K562 (cell line): ENCODE results near the gene CD69. TPM values are rescaled to one million over a fixed set of nuclear protein-coding genes. Genes with fewer than 3 reads are reported as not detected.

ENCODE experiments used
- ATAC-seq: fragments of 200-7000 bp; cut with Tn5 transposase; 3 replicates; pipeline ENCODE4 v1.9.1; 2020; ENCODE audit warnings: moderate library complexity
- BruUV-seq: library from RNA; stranded (reverse); fragments of 400-500 nt; replicated peaks from 2 replicates; lab custom pipeline; 2021; lab: Mats Ljungman, UMichigan
- CTCF ChIA-PET: fragments of 300-600 bp; formaldehyde crosslinking; extraction: SDS; loops from one replicate; lab custom pipeline; 2021; ENCODE audit warnings: low intra/inter-chr PET ratio; lab: Yijun Ruan, JAX
- POLR2A ChIA-PET: fragments of 300-600, 350-650 bp; sonication (Branson Sonifier 250); formaldehyde crosslinking; extraction: SDS; loops from one replicate; lab custom pipeline; 2021; ENCODE audit warnings: antibody characterized with exemption, inconsistent platforms; lab: Yijun Ruan, JAX
- DNase-seq, 4 experiments: peaks; one replicate each; pipeline versions ENCODE4 v3.0.0 to v3.0.0-alpha.2; 2011 to 2018; ENCODE audit warnings: low spot score in 3 of 4, mixed read lengths in 3 of 4; ENCODE audit errors: extremely low read depth in 1 of 4
- FAIRE-seq: peaks from 2 replicates; lab custom pipeline; 2011; peaks lifted over from hg19 to GRCh38; lab: Jason Lieb, UNC
- H2AFZ ChIP-seq: 2 replicates; pipeline ENCODE4 v1.6.0; 2011; ENCODE audit warnings: low read depth, low read length, control low read depth, inconsistent platforms
- H3K27ac ChIP-seq: fragments of 200-600 bp; 3 replicates; pipeline ENCODE4 v1.8.0; 2011; ENCODE audit warnings: low read depth, mild to moderate bottlenecking, control low read depth, inconsistent platforms, low read length, moderate library complexity, mixed read lengths; ENCODE audit errors: extremely low read depth
- H3K27me3 ChIP-seq, 2 experiments: fragments of 300-600 bp in 1 of 2; 2 replicates in 1 of 2; 3 replicates in 1 of 2; pipeline versions ENCODE4 v1.6.0 to v1.8.0; 2011; ENCODE audit warnings: inconsistent platforms in 2 of 2, low read length in 2 of 2, mild to moderate bottlenecking in 1 of 2, mixed read lengths in 1 of 2, moderate library complexity in 1 of 2; ENCODE audit not compliant: control insufficient read depth in 2 of 2, insufficient read depth in 2 of 2
- H3K36me3 ChIP-seq: fragments of 300-600 bp; 3 replicates; pipeline ENCODE4 v1.8.0; 2011; ENCODE audit warnings: mild to moderate bottlenecking, low read length, inconsistent platforms; ENCODE audit not compliant: control insufficient read depth, insufficient read depth
- H3K4me1 ChIP-seq, 2 experiments: fragments of 200-600 bp in 1 of 2; replicated peaks in 1 of 2; 2 replicates in 1 of 2; 3 replicates in 1 of 2; pipeline versions ENCODE4 v1.5.1 to v1.8.0; 2011; ENCODE audit warnings: inconsistent platforms in 2 of 2, low read length in 2 of 2, mild to moderate bottlenecking in 1 of 2, mixed read lengths in 1 of 2, moderate library complexity in 1 of 2; ENCODE audit not compliant: control insufficient read depth in 2 of 2, insufficient read depth in 2 of 2
- H3K4me2 ChIP-seq: 2 replicates; pipeline ENCODE4 v1.6.1; 2011; ENCODE audit warnings: low read length, control low read depth, inconsistent platforms, mixed read lengths; ENCODE audit not compliant: insufficient read depth
- H3K4me3 ChIP-seq: fragments of 200-600 bp; sonication (generic), shearing (Covaris generic); 2 replicates; pipeline ENCODE4 v1.5.1; 2016; ENCODE audit warnings: control low read depth, inconsistent platforms
- H3K79me2 ChIP-seq: fragments of 200-600 bp; 3 replicates; pipeline ENCODE4 v1.8.0; 2011; ENCODE audit warnings: low read length, inconsistent platforms; ENCODE audit not compliant: control insufficient read depth, insufficient read depth
- H3K9ac ChIP-seq, 2 experiments: 2 replicates each; pipeline versions ENCODE4 v1.6.0 to v1.6.1; 2011; ENCODE audit warnings: low read depth in 2 of 2, low read length in 2 of 2, control low read depth in 1 of 2, inconsistent platforms in 1 of 2, mild to moderate bottlenecking in 1 of 2, mixed read lengths in 1 of 2; ENCODE audit not compliant: insufficient read depth in 1 of 2
- H3K9me1 ChIP-seq: one replicate; pipeline ENCODE4 v1.6.0; 2011; ENCODE audit warnings: inconsistent platforms, mild to moderate bottlenecking, low read length, moderate library complexity; ENCODE audit not compliant: control insufficient read depth, insufficient read depth
- H3K9me3 ChIP-seq: replicated peaks from 2 replicates; pipeline ENCODE4 v1.5.1; 2011; ENCODE audit warnings: low read depth, low read length, inconsistent platforms; ENCODE audit not compliant: control insufficient read depth, insufficient read depth
- H4K20me1 ChIP-seq: replicated peaks from 2 replicates; pipeline ENCODE4 v1.6.1; 2011; ENCODE audit warnings: low read length, inconsistent platforms, mixed read lengths; ENCODE audit not compliant: control insufficient read depth, insufficient read depth
- ADNP ChIP-seq: fragments of 200-800 bp; sonication (Bioruptor generic); IDR thresholded peaks from 2 replicates; pipeline ENCODE4 v1.6.1; 2016; ENCODE audit warnings: missing genetic modification characterization, missing compliant biosample characterization
- DEAF1 ChIP-seq: fragments of 450-650 bp; formaldehyde crosslinking; IDR thresholded peaks from 2 replicates; pipeline ENCODE4 v1.4.0; 2020; ENCODE audit warnings: mild to moderate bottlenecking, moderate library complexity
- GABPB1 ChIP-seq: sonication (generic); formaldehyde crosslinking; IDR thresholded peaks from 2 replicates; pipeline ENCODE4 v1.8.0; 2022; ENCODE audit warnings: mild to moderate bottlenecking, missing genetic modification reagents
- JUN ChIP-seq, 2 experiments: sonication (generic) in 1 of 2; formaldehyde crosslinking in 1 of 2; IDR thresholded peaks; 2 replicates each; pipeline versions ENCODE4 v1.6.1 to v1.8.0; 2012 to 2022; ENCODE audit warnings: borderline replicate concordance in 2 of 2, mild to moderate bottlenecking in 2 of 2, improper control_type of control experiment in 1 of 2, low read depth in 1 of 2, low read length in 1 of 2, missing genetic modification reagents in 1 of 2
- L3MBTL2 ChIP-seq: fragments of 450-650 bp; IDR thresholded peaks from 2 replicates; pipeline ENCODE4 v1.6.1; 2016; ENCODE audit warnings: mild to moderate bottlenecking, moderate library complexity
- MYC ChIP-seq, 2 experiments: fragments of 250-450 bp in 1 of 2; sonication (Bioruptor Pico) in 1 of 2; IDR thresholded peaks; 2 replicates each; pipeline versions ENCODE4 v1.5.1 to v1.6.1; 2012 to 2021; ENCODE audit warnings: low read depth in 2 of 2, borderline replicate concordance in 1 of 2, improper control_type of control experiment in 1 of 2, low read length in 1 of 2, mild to moderate bottlenecking in 1 of 2, moderate library complexity in 1 of 2
- POLR2G ChIP-seq: fragments of 200-400 bp; formaldehyde crosslinking; IDR thresholded peaks from 2 replicates; pipeline ENCODE4 v1.6.1; 2017; ENCODE audit warnings: low read depth, mild to moderate bottlenecking, antibody characterized with exemption, low read length, moderate library complexity
- RFX7 ChIP-seq: fragments of 250-450 bp; sonication (Bioruptor Pico); IDR thresholded peaks from 2 replicates; pipeline ENCODE4 v1.5.1; 2021; ENCODE audit warnings: mild to moderate bottlenecking
- SMC3 ChIP-seq: conservative IDR thresholded peaks from 2 replicates; pipeline ENCODE4 v1.6.1; 2011; ENCODE audit warnings: low read depth, low read length, improper control_type of control experiment; ENCODE audit not compliant: insufficient read depth
- SOX6 ChIP-seq: fragments of 450-650 bp; IDR thresholded peaks from 2 replicates; pipeline ENCODE4 v1.6.1; 2014; ENCODE audit warnings: mild to moderate bottlenecking
- USF1 ChIP-seq: sonication (generic); formaldehyde crosslinking; IDR thresholded peaks from 2 replicates; pipeline ENCODE4 v1.9.0; 2022; ENCODE audit warnings: mild to moderate bottlenecking, missing genetic modification reagents
- VEZF1 ChIP-seq: fragments of 200-800 bp; sonication (Bioruptor generic); IDR thresholded peaks from 2 replicates; pipeline ENCODE4 v1.6.1; 2017; ENCODE audit warnings: missing genetic modification characterization, missing compliant biosample characterization
- ZBTB7A ChIP-seq: IDR thresholded peaks from 2 replicates; pipeline ENCODE4 v1.6.1; 2011; ENCODE audit warnings: low read depth, mild to moderate bottlenecking, low read length, moderate library complexity, borderline replicate concordance; ENCODE audit not compliant: control insufficient read depth
- ZNF57 ChIP-seq: fragments of 450-650 bp; formaldehyde crosslinking; IDR thresholded peaks from 2 replicates; pipeline ENCODE4 v1.4.0; 2020; ENCODE audit warnings: mild to moderate bottlenecking, moderate library complexity
- WGBS: fragments of 100-300 bp; shearing (Covaris generic); methylation state at CpG from one replicate; pipeline ENCODE4 v1.1.6; 2016; ENCODE audit warnings: low coverage, mixed read lengths; ENCODE audit not compliant: insufficient coverage; ENCODE audit errors: missing lambda C conversion rate; 5-methylcytosine and 5-hydroxymethylcytosine counted together
- in situ Hi-C: fragments of 300-500 bp; cut with MboI; formaldehyde crosslinking; loops from 4 replicates; pipeline ENCODE4 v1.15.0; 2018; ENCODE audit warnings: inconsistent platforms, mixed read lengths
- intact Hi-C: fragments of 100-400 bp; cut with micrococcal nuclease; formaldehyde crosslinking; loops from 2 replicates; pipeline ENCODE4 v1.14.2; 2022
- polyA plus RNA-seq, 8 experiments: library from polyadenylated mRNA; depleted of rRNA in 4 of 8; stranded (reverse) in 5 of 8; unstranded in 3 of 8; fragments of >200 nt; fragmentation: Nextera tagmentation in 2 of 8; fragmentation: Illumina TruSeq in 1 of 8; extraction: Ambion mirVana in 2 of 8; extraction: Trizol in 1 of 8; gene quantifications; 2 replicates each; pipeline versions ENCODE4 v1.2.1 to v1.2.3, GENCODE V29; 2011 to 2014; ENCODE audit warnings: inconsistent platforms in 1 of 8, missing spikeins in 1 of 8
- total RNA-seq, 7 experiments: library from RNA; depleted of rRNA in 6 of 7; stranded (reverse); fragments of >200 nt in 6 of 7; fragmentation: Illumina TruSeq in 2 of 7; extraction: Trizol in 2 of 7; gene quantifications; 2 replicates each; pipeline versions ENCODE4 v1.2.1 to v1.2.3, GENCODE V29; 2011 to 2021; ENCODE audit warnings: low replicate concordance in 1 of 7

CD69 gene
- total and polyA plus RNA-seq, 9 of the 15 experiments (the other 6 are each of a cell fraction or from before 2014, with no cell fraction given), result 11.7 to 243 (median 54.4) TPM

- peak; percentile 66 to 82 (median 74) for DNase-seq
- Histone ChIP-seq H3K36me3 (peaks cover 31% of the 10 kb centered on the region), H3K9me1 (no peaks in the 10 kb centered on the region), H4K20me1 (no peaks in the 10 kb centered on the region; the same call in 1 of the 2 replicates), H3K27ac (peak overlapping the region; percentile 24; the same call in 1 of the 3 replicates), H3K9ac (peak overlapping the region; percentile 29 to 64; a peak in 2 of 4 replicates), H3K4me2 (peak overlapping the region; percentile 36; the same call in 1 of the 2 replicates), H3K4me3 (no peak overlapping the region), H2AFZ (peak overlapping the region; percentile 76), H3K4me1 (no peaks in the 10 kb centered on the region; a peak in 1 of 5 replicates), H3K79me2 (peaks cover 22% of the 10 kb centered on the region), H3K27me3 (no peaks in the 10 kb centered on the region), H3K9me3 (no peaks in the 10 kb centered on the region)
- ATAC-seq, result peak; percentile 77
- ChIA-PET POLR2A (interaction anchor here (0.7 to 1.8 kb wide), 6 partner anchors 10 to 262 kb away, joined by 3 to 9 read pairs (median 4); partner anchors contain the start of gene CD69), CTCF (interaction anchor here (0.6 to 5.7 kb wide), 5 partner anchors 47 to 389 kb away, joined by 3 to 71 read pairs (median 5); no protein-coding TSS in a partner anchor)
- peak; percentile 87 for FAIRE-seq
- intact Hi-C loops (loop anchor here (1.0 to 5.0 kb wide), 3 partner anchors 48 to 390 kb away; no protein-coding TSS in a partner anchor), in situ Hi-C loops (loop anchor here (5.0 kb wide), 1 partner anchor 47 kb away; no protein-coding TSS in a partner anchor)
- WGBS, result 9% methylated on average over 20 of the region's 20 CpGs
- BruUV-seq, result no TSS peak
- TF ChIP-seq ZNF57 (CRISPR knock-in tag) (no peak), RFX7 (CRISPR knock-in tag) (no peak), DEAF1 (CRISPR knock-in tag) (peak; percentile 71), MYC (IDR thresholded peaks at IDR 0.05; ENCODE audit: low read depth, low read length) (peak; percentile 16; the same call in 1 of the 2 replicates), MYC (CRISPR knock-in tag; IDR thresholded peaks at IDR 0.05; ENCODE audit: borderline replicate concordance, low read depth) (no peak), VEZF1 (CRISPR knock-in tag) (peak; percentile 86), POLR2G (peak; percentile 49; the same call in 1 of the 2 replicates), ZBTB7A (peak; percentile 48; the same call in 1 of the 2 replicates), GABPB1 (CRISPR knock-in tag) (peak; percentile 8; the same call in 1 of the 2 replicates), USF1 (CRISPR knock-in tag) (no peak), SMC3 (peak; percentile 43), SOX6 (peak; percentile 30; the same call in 1 of the 2 replicates), L3MBTL2 (0 out of 2 replicates have a peak, but pooled peaks have one; percentile 27), JUN (IDR thresholded peaks at IDR 0.05; ENCODE audit: borderline replicate concordance, low read depth, low read length) (peak; percentile 5; the same call in 1 of the 2 replicates), JUN (CRISPR knock-in tag; IDR thresholded peaks at IDR 0.05; ENCODE audit: borderline replicate concordance) (no peak), ADNP (tag) (0 out of 2 replicates have a peak, but pooled peaks have one; percentile 37)
These were observed 10.2 kb downstream of the CD69 start for GRCh38 chr12:9750276-9751203.
